Bronchial epithelial cell (primary cell): ENCODE measurements around the gene ZC3H15. TPM values are rescaled to one million over a fixed set of nuclear protein-coding genes. Genes with fewer than 3 reads are reported as not detected.
"Not testable (repeated sequence)": the region's sequence is repeated elsewhere in the genome, so short reads cannot be mapped to it uniquely, and the experiment has no call there.

Experiments used
- DNase-seq: peaks from one replicate; pipeline ENCODE4 v3.0.0-alpha.2; 2010; ENCODE audit warnings: low read depth
- FAIRE-seq: peaks from 2 replicates; lab custom pipeline; 2011; peaks lifted over from hg19 to GRCh38; lab: Jason Lieb, UNC
- H3K27me3 ChIP-seq: 2 replicates; pipeline ENCODE4 v1.5.1; 2011; ENCODE audit warnings: low read length; ENCODE audit not compliant: control insufficient read depth, insufficient read depth
- H3K36me3 ChIP-seq: 2 replicates; pipeline ENCODE4 v1.5.1; 2011; ENCODE audit warnings: low read length; ENCODE audit not compliant: control insufficient read depth, insufficient read depth
- H3K4me3 ChIP-seq: 2 replicates; pipeline ENCODE4 v1.5.1; 2011; ENCODE audit warnings: mild to moderate bottlenecking, low read depth, low read length, control low read depth
- CTCF ChIP-seq: IDR thresholded peaks from 2 replicates; pipeline ENCODE4 v1.5.1; 2011; ENCODE audit warnings: mild to moderate bottlenecking, moderate library complexity, low read length, control low read depth, inconsistent platforms; ENCODE audit not compliant: insufficient read depth, severe bottlenecking
- total RNA-seq: library from RNA; depleted of rRNA; stranded (reverse); fragments of >200 nt; gene quantifications from 2 replicates; pipeline ENCODE4 v1.2.1, GENCODE V29; 2014

The ZC3H15 gene
- total RNA-seq, 1 donor from 2014 or later: 120 TPM

- H3K36me3 ChIP-seq: no peaks in the 10 kb centered on the region
- DNase-seq (peak; percentile 88), FAIRE-seq (no peak)
- no peak for TF ChIP-seq CTCF
- no peaks in the 10 kb centered on the region for H3K27me3 ChIP-seq
- no peak overlapping the region for H3K4me3 ChIP-seq
Measured at GRCh38 chr2:186516396-186516795, 30.3 kb downstream of the ZC3H15 start.

GRCh38 chr2:186517090-186517489 is 31.0 kb downstream of the ZC3H15 start:
- Histone ChIP-seq H3K4me3 (no peak overlapping the region), H3K36me3 (no peaks in the 10 kb centered on the region), H3K27me3 (no peaks in the 10 kb centered on the region)
- FAIRE-seq (no peak), DNase-seq (no peak)
- no peak for TF ChIP-seq CTCF

GRCh38 chr2:186518291-186518690 is 32.2 kb downstream of the ZC3H15 start:
- TF ChIP-seq CTCF: no peak
- Histone ChIP-seq H3K36me3 (no peaks in the 10 kb centered on the region), H3K4me3 (no peak overlapping the region), H3K27me3 (no peaks in the 10 kb centered on the region)
- FAIRE-seq: no peak
- DNase-seq: no peak

GRCh38 chr2:186518945-186519344 is 32.9 kb downstream of the ZC3H15 start:
- FAIRE-seq (no peak), DNase-seq (peak; percentile 81)

GRCh38 chr2:186521570-186522153 is 35.6 kb downstream of the ZC3H15 start:
- H3K4me3 ChIP-seq, DNase-seq, H3K27me3 ChIP-seq, FAIRE-seq, H3K36me3 ChIP-seq: not testable (repeated sequence)

More at GRCh38 chr2:186518945-186519344, 32.9 kb downstream of the ZC3H15 start:
- no peaks in the 10 kb centered on the region for H3K27me3 ChIP-seq
- H3K36me3 ChIP-seq: no peaks in the 10 kb centered on the region
- H3K4me3 ChIP-seq: no peak overlapping the region
- no peak for TF ChIP-seq CTCF

- no peaks in the 10 kb centered on the region for H3K27me3 ChIP-seq
- no peak for DNase-seq
- no peak for TF ChIP-seq CTCF
- FAIRE-seq: no peak
- H3K36me3 ChIP-seq: no peaks in the 10 kb centered on the region
- H3K4me3 ChIP-seq: no peak overlapping the region
Measured at GRCh38 chr2:186522450-186522849, 36.4 kb downstream of the ZC3H15 start.
